ENCODE measurements around the gene AQP12A.

DNA sequence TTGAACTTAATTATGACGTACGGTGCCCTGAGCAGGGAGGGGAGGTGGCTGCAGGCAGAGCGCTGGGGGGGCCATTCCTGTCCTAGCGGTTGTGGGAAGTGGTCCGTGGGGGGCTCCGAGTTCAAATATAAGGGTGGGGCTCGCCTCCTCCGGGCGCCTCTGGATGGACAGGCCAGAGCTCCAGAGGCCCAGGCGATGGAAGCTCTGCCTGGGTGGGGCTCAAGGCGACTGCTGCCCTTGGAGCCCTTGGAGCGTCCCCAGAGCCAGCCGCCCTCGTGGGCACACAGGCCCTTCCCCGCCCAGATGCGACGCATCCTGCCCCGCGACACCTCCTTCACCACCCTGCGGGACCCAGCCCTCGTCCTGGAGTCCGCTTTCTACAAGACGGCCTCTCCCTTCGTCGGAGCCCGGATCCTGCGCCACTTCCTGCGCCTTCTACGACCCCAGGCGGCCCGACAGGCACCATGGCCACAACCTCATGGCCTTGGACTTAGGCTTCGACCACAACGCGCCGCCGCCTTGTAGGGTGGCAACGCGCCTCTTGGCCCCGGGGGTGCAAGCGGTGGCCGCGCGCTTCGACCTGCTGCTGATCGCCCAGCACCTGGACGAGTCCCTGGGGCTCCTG, 19.5 kb upstream of the AQP12A start:
- TF ChIP-seq, protein P1, sequence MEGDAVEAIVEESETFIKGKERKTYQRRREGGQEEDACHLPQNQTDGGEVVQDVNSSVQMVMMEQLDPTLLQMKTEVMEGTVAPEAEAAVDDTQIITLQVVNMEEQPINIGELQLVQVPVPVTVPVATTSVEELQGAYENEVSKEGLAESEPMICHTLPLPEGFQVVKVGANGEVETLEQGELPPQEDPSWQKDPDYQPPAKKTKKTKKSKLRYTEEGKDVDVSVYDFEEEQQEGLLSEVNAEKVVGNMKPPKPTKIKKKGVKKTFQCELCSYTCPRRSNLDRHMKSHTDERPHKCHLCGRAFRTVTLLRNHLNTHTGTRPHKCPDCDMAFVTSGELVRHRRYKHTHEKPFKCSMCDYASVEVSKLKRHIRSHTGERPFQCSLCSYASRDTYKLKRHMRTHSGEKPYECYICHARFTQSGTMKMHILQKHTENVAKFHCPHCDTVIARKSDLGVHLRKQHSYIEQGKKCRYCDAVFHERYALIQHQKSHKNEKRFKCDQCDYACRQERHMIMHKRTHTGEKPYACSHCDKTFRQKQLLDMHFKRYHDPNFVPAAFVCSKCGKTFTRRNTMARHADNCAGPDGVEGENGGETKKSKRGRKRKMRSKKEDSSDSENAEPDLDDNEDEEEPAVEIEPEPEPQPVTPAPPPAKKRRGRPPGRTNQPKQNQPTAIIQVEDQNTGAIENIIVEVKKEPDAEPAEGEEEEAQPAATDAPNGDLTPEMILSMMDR (IDR thresholded peaks at IDR 0.05; ENCODE audit: borderline replicate concordance, extremely low read depth, low read length, poor library complexity, severe bottlenecking): no peak
- no peak for TF ChIP-seq EZH2 (IDR thresholded peaks at IDR 0.05; ENCODE audit: borderline replicate concordance, low read depth, low read length, severe bottlenecking)
